ENCODE results near the gene ZCWPW1.
"Not testable (repeated sequence)": the region's sequence is repeated elsewhere in the genome, so short reads cannot be mapped to it uniquely, and the experiment has no call there.

Gene ZCWPW1

GRCh38 chr7:100365998-100366367, 62.5 kb downstream of the ZCWPW1 start:
- not testable (repeated sequence) for H3K9ac ChIP-seq (ENCODE audit: low read depth, low read length); H3K4me3 ChIP-seq (ENCODE audit: low read depth, low read length); H3K4me1 ChIP-seq (ENCODE audit: control insufficient read depth, insufficient read depth, low read length); H3K9me3 ChIP-seq (ENCODE audit: control insufficient read depth, insufficient read depth, low read length); H3K27me3 ChIP-seq (ENCODE audit: control insufficient read depth, insufficient read depth, low read length)
- peaks cover 21% of the 10 kb centered on the region for H3K36me3 ChIP-seq (ENCODE audit: control insufficient read depth, insufficient read depth, low read length)

- Histone ChIP-seq H3K36me3 (ENCODE audit: control insufficient read depth, insufficient read depth, low read length) (peaks cover 30% of the 10 kb centered on the region), H3K27me3 (ENCODE audit: control insufficient read depth, insufficient read depth, low read length) (no peaks in the 10 kb centered on the region), H3K9me3 (ENCODE audit: control insufficient read depth, insufficient read depth, low read length) (no peaks in the 10 kb centered on the region), H3K4me3 (ENCODE audit: low read depth, low read length) (no peak overlapping the region), H3K9ac (ENCODE audit: low read depth, low read length) (no peak overlapping the region), H3K4me1 (ENCODE audit: control insufficient read depth, insufficient read depth, low read length) (peaks cover 3% of the 10 kb centered on the region)
Observed at GRCh38 chr7:100364480-100364879, 64.0 kb downstream of the ZCWPW1 start.

GRCh38 chr7:100363797-100364196, 64.7 kb downstream of the ZCWPW1 start:
- not testable (repeated sequence) for H3K27me3 ChIP-seq (ENCODE audit: control insufficient read depth, insufficient read depth, low read length); H3K9me3 ChIP-seq (ENCODE audit: control insufficient read depth, insufficient read depth, low read length); H3K4me3 ChIP-seq (ENCODE audit: low read depth, low read length); H3K9ac ChIP-seq (ENCODE audit: low read depth, low read length); H3K4me1 ChIP-seq (ENCODE audit: control insufficient read depth, insufficient read depth, low read length)
- peaks cover 32% of the 10 kb centered on the region for H3K36me3 ChIP-seq (ENCODE audit: control insufficient read depth, insufficient read depth, low read length)

GRCh38 chr7:100363098-100363497, 65.4 kb downstream of the ZCWPW1 start:
- Histone ChIP-seq H3K9me3 (ENCODE audit: control insufficient read depth, insufficient read depth, low read length) (no peaks in the 10 kb centered on the region), H3K27me3 (ENCODE audit: control insufficient read depth, insufficient read depth, low read length) (no peaks in the 10 kb centered on the region), H3K9ac (ENCODE audit: low read depth, low read length) (no peak overlapping the region), H3K36me3 (ENCODE audit: control insufficient read depth, insufficient read depth, low read length) (peaks cover 39% of the 10 kb centered on the region), H3K4me1 (ENCODE audit: control insufficient read depth, insufficient read depth, low read length) (no peaks in the 10 kb centered on the region), H3K4me3 (ENCODE audit: low read depth, low read length) (no peak overlapping the region)

GRCh38 chr7:100360135-100360854, 68.2 kb downstream of the ZCWPW1 start:
- Histone ChIP-seq H3K9me3 (ENCODE audit: control insufficient read depth, insufficient read depth, low read length) (no peaks in the 10 kb centered on the region), H3K36me3 (ENCODE audit: control insufficient read depth, insufficient read depth, low read length) (peaks cover 65% of the 10 kb centered on the region), H3K27me3 (ENCODE audit: control insufficient read depth, insufficient read depth, low read length) (no peaks in the 10 kb centered on the region), H3K4me3 (ENCODE audit: low read depth, low read length) (no peak overlapping the region), H3K9ac (ENCODE audit: low read depth, low read length) (no peak overlapping the region), H3K4me1 (ENCODE audit: control insufficient read depth, insufficient read depth, low read length) (no peaks in the 10 kb centered on the region)

- no peak overlapping the region for H3K9ac ChIP-seq (ENCODE audit: low read depth, low read length)
- H3K36me3 ChIP-seq (ENCODE audit: control insufficient read depth, insufficient read depth, low read length): peaks cover 72% of the 10 kb centered on the region
- no peaks in the 10 kb centered on the region for H3K4me1 ChIP-seq (ENCODE audit: control insufficient read depth, insufficient read depth, low read length)
- no peaks in the 10 kb centered on the region for H3K27me3 ChIP-seq (ENCODE audit: control insufficient read depth, insufficient read depth, low read length)
- H3K9me3 ChIP-seq (ENCODE audit: control insufficient read depth, insufficient read depth, low read length): no peaks in the 10 kb centered on the region
- no peak overlapping the region for H3K4me3 ChIP-seq (ENCODE audit: low read depth, low read length)
Observed at GRCh38 chr7:100358857-100359212, 69.7 kb downstream of the ZCWPW1 start.

- Histone ChIP-seq H3K9ac (ENCODE audit: low read depth, low read length) (no peak within 1 kb of the TSS), H3K36me3 (ENCODE audit: control insufficient read depth, insufficient read depth, low read length) (peaks cover 77% of the 10 kb centered on the region), H3K4me1 (ENCODE audit: control insufficient read depth, insufficient read depth, low read length) (no peaks in the 10 kb centered on the region), H3K4me3 (ENCODE audit: low read depth, low read length) (no peak within 1 kb of the TSS), H3K9me3 (ENCODE audit: control insufficient read depth, insufficient read depth, low read length) (no peaks in the 10 kb centered on the region), H3K27me3 (ENCODE audit: control insufficient read depth, insufficient read depth, low read length) (no peaks in the 10 kb centered on the region)
Observed at GRCh38 chr7:100358027-100358856, 70.3 kb downstream of the ZCWPW1 start, which contains the start of gene PILRB. PILRB (plus strand) TSS chr7:100358117; CDS start chr7:100358303, 186 bp downstream.

- H3K27me3 ChIP-seq (ENCODE audit: control insufficient read depth, insufficient read depth, low read length): no peaks in the 10 kb centered on the region
Observed at GRCh38 chr7:100357131-100357561, 71.4 kb downstream of the ZCWPW1 start.

GRCh38 chr7:100356416-100357068, 72.0 kb downstream of the ZCWPW1 start:
- Histone ChIP-seq H3K4me1 (ENCODE audit: control insufficient read depth, insufficient read depth, low read length) (no peaks in the 10 kb centered on the region), H3K9me3 (ENCODE audit: control insufficient read depth, insufficient read depth, low read length) (no peaks in the 10 kb centered on the region), H3K27me3 (ENCODE audit: control insufficient read depth, insufficient read depth, low read length) (no peaks in the 10 kb centered on the region), H3K36me3 (ENCODE audit: control insufficient read depth, insufficient read depth, low read length) (peaks cover 79% of the 10 kb centered on the region), H3K4me3 (ENCODE audit: low read depth, low read length) (no peak overlapping the region), H3K9ac (ENCODE audit: low read depth, low read length) (no peak overlapping the region)

More at GRCh38 chr7:100357131-100357561, 71.4 kb downstream of the ZCWPW1 start:
- H3K36me3 ChIP-seq (ENCODE audit: control insufficient read depth, insufficient read depth, low read length): peaks cover 81% of the 10 kb centered on the region
- H3K4me1 ChIP-seq (ENCODE audit: control insufficient read depth, insufficient read depth, low read length): no peaks in the 10 kb centered on the region
- H3K9ac ChIP-seq (ENCODE audit: low read depth, low read length): no peak overlapping the region
- no peaks in the 10 kb centered on the region for H3K9me3 ChIP-seq (ENCODE audit: control insufficient read depth, insufficient read depth, low read length)
- no peak overlapping the region for H3K4me3 ChIP-seq (ENCODE audit: low read depth, low read length)

- Histone ChIP-seq H3K9ac (ENCODE audit: low read depth, low read length) (no peak overlapping the region), H3K4me1 (ENCODE audit: control insufficient read depth, insufficient read depth, low read length) (no peaks in the 10 kb centered on the region), H3K4me3 (ENCODE audit: low read depth, low read length) (no peak overlapping the region), H3K36me3 (ENCODE audit: control insufficient read depth, insufficient read depth, low read length) (peaks cover 77% of the 10 kb centered on the region), H3K27me3 (ENCODE audit: control insufficient read depth, insufficient read depth, low read length) (no peaks in the 10 kb centered on the region), H3K9me3 (ENCODE audit: control insufficient read depth, insufficient read depth, low read length) (no peaks in the 10 kb centered on the region)
Observed at GRCh38 chr7:100353685-100354330, 74.7 kb downstream of the ZCWPW1 start.

GRCh38 chr7:100352984-100353684, 75.4 kb downstream of the ZCWPW1 start:
- H3K4me1 ChIP-seq (ENCODE audit: control insufficient read depth, insufficient read depth, low read length): no peaks in the 10 kb centered on the region
- H3K4me3 ChIP-seq (ENCODE audit: low read depth, low read length): no peak overlapping the region
- no peaks in the 10 kb centered on the region for H3K9me3 ChIP-seq (ENCODE audit: control insufficient read depth, insufficient read depth, low read length)
- H3K36me3 ChIP-seq (ENCODE audit: control insufficient read depth, insufficient read depth, low read length): peaks cover 71% of the 10 kb centered on the region
- no peaks in the 10 kb centered on the region for H3K27me3 ChIP-seq (ENCODE audit: control insufficient read depth, insufficient read depth, low read length)
- H3K9ac ChIP-seq (ENCODE audit: low read depth, low read length): no peak overlapping the region
